ENCODE measurements around the gene AKR1C1.

DNA sequence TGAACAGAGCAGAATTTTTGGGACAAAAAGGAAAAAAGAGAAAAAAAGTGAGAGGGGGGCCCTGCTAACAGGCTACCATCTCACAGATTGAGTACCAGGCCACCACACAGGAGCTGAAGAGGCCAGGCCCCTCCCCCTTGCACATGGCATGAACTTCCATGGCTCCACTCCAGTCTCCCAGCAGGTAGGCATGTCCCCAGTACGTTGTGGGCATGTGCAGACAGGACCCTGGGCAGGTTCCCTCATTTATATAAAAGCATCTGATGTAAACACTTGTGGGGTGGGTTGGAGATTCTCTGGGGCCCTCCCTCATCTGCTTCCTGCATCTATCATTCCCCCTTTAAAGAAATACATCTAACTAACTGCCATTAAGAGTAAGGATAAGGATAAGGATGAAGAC is 45.0 kb upstream of the AKR1C1 start:
- TF ChIP-seq, protein P1, sequence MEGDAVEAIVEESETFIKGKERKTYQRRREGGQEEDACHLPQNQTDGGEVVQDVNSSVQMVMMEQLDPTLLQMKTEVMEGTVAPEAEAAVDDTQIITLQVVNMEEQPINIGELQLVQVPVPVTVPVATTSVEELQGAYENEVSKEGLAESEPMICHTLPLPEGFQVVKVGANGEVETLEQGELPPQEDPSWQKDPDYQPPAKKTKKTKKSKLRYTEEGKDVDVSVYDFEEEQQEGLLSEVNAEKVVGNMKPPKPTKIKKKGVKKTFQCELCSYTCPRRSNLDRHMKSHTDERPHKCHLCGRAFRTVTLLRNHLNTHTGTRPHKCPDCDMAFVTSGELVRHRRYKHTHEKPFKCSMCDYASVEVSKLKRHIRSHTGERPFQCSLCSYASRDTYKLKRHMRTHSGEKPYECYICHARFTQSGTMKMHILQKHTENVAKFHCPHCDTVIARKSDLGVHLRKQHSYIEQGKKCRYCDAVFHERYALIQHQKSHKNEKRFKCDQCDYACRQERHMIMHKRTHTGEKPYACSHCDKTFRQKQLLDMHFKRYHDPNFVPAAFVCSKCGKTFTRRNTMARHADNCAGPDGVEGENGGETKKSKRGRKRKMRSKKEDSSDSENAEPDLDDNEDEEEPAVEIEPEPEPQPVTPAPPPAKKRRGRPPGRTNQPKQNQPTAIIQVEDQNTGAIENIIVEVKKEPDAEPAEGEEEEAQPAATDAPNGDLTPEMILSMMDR (conservative IDR thresholded peaks at IDR 0.05; ENCODE audit: low read length) = no peak
- TF ChIP-seq EZH2phosphoT487 (IDR thresholded peaks at IDR 0.05; ENCODE audit: borderline replicate concordance, low read depth, low read length) = no peak

Measured in OCI-LY7 (cell line).